ENCODE results near the gene PPP1R7.

DNA sequence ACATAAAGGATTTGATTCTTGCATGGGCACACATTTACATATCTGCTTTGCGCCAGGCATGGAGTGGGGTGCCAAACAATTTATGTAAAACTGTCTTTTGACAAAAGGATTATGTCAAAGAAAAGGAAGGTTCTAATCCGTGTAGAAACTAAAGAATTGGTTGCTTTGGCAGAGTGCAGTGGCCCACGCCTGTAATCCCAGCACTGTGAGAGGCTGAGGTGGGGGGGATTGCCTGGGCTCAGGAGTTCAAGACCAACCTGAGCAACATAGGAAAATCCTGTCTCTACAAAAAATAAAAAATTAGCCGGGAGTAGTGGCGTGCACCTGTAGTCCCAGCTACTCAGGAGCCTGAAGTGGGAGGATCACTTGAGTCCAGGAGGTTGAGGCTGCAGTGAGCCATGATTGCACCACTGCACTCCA lies 47.1 kb upstream of the PPP1R7 start:
- TF ChIP-seq, protein P1, sequence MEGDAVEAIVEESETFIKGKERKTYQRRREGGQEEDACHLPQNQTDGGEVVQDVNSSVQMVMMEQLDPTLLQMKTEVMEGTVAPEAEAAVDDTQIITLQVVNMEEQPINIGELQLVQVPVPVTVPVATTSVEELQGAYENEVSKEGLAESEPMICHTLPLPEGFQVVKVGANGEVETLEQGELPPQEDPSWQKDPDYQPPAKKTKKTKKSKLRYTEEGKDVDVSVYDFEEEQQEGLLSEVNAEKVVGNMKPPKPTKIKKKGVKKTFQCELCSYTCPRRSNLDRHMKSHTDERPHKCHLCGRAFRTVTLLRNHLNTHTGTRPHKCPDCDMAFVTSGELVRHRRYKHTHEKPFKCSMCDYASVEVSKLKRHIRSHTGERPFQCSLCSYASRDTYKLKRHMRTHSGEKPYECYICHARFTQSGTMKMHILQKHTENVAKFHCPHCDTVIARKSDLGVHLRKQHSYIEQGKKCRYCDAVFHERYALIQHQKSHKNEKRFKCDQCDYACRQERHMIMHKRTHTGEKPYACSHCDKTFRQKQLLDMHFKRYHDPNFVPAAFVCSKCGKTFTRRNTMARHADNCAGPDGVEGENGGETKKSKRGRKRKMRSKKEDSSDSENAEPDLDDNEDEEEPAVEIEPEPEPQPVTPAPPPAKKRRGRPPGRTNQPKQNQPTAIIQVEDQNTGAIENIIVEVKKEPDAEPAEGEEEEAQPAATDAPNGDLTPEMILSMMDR (IDR thresholded peaks at IDR 0.05), result no peak
- TF ChIP-seq EP300 (IDR thresholded peaks at IDR 0.05), result no peak
- no peak for TF ChIP-seq POLR2A (IDR thresholded peaks at IDR 0.05)
